ENCODE measurements around the gene FCER1G. TPM values are rescaled to one million over a fixed set of nuclear protein-coding genes. Genes with fewer than 3 reads are reported as not detected.
"Not testable (repeated sequence)": the region's sequence is repeated elsewhere in the genome, so short reads cannot be mapped to it uniquely, and the experiment has no call there.

Gene FCER1G
- total RNA-seq, 1 experiment from 2014 or later, result not detected

DNA sequence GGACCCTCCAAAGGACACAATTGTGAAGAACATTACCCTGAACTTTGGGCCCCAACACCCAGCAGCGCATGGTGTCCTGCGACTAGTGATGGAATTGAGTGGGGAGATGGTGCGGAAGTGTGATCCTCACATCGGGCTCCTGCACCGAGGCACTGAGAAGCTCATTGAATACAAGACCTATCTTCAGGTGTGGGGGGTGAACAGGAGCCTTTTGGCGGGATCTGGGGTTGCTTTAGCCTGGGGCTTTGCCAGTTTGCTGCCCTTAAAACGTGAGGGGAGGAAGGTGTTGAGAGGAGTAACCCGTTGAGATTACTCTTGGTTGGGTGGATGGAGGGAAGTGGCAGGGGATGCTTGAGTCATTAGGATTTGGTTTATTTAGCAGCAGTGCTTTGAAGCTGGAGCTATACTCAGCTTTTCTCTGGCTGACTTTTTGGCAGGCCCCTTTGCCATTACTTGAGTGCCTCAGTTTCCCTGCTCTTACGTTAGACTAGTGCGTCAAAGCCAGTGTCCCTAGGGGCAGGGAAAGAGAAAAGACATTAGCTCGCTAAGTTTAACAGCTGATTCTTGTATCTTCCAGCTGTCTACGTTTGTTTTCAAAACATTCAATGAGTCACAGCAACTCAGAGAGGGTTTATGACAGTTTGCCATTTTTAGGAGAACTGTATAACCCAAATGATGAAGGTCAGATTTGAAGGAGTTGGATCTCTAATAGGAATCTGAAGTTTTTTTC lies 8.5 kb upstream of the FCER1G start:
- no peak for DNase-seq (ENCODE audit: low read depth)

DNA sequence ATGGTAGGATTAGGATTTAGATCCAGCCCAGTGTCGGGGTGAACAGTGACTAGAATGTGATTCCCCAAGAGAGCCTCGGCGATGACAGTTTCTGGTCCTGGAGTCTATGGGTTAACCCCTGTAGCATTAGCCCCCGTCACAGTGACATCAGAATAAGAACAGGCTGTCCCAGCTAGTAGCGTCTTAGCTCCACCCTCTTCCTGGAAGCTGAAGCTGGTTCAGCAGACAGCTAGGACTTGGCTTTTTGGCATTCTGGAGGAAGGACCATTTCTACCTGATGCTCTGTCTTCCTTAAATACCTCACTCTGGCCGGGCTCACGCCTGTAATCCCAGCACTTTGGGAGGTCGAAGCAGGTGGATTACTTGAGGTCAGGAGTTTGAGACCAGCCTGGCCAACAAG lies 7.9 kb upstream of the FCER1G start:
- no peak for DNase-seq (ENCODE audit: low read depth)

DNA sequence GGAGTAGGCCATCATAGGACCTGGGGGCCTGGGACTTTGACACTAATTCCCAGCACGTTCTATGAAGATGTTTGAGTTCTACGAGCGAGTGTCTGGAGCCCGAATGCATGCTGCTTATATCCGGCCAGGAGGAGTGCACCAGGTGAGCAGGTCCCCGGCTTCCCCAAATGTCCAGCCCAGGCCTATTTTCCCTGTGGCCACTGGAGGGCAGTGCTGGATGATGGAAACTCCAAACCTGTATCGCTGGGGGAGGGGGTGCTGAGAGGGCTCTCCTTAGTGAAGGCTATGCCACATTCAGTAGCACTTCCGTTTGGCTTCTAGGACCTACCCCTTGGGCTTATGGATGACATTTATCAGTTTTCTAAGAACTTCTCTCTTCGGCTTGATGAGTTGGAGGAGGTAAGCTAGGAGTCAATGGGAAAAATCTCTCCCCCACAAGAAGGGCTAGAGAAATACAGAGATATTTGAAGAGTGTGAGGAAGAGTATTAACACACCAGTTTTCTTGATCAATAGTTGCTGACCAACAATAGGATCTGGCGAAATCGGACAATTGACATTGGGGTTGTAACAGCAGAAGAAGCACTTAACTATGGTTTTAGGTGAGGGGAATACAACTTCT lies 5.2 kb upstream of the FCER1G start:
- DNase-seq (ENCODE audit: low read depth), result peak; percentile 56

DNA sequence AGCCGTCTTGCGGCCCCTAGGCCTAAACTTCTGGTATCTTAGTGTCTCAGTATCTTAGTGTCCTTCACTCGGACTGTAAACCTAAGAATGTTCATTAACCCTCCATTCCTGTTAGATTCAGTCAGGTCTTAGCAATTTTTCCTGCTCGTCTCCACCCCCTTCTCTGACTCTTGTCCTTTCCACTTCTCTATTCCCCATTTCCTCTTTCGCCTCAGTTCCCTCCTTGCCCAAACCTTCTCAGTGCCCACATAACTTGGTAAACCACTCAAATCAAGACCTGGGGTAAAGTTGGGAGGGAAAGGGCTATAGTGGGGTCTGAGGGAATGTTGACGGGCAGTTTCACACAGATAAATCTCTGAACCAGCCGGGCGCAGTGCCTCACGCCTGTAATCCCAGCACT lies 726 bp upstream of the FCER1G start:
- DNase-seq (ENCODE audit: low read depth), result no peak

DNA sequence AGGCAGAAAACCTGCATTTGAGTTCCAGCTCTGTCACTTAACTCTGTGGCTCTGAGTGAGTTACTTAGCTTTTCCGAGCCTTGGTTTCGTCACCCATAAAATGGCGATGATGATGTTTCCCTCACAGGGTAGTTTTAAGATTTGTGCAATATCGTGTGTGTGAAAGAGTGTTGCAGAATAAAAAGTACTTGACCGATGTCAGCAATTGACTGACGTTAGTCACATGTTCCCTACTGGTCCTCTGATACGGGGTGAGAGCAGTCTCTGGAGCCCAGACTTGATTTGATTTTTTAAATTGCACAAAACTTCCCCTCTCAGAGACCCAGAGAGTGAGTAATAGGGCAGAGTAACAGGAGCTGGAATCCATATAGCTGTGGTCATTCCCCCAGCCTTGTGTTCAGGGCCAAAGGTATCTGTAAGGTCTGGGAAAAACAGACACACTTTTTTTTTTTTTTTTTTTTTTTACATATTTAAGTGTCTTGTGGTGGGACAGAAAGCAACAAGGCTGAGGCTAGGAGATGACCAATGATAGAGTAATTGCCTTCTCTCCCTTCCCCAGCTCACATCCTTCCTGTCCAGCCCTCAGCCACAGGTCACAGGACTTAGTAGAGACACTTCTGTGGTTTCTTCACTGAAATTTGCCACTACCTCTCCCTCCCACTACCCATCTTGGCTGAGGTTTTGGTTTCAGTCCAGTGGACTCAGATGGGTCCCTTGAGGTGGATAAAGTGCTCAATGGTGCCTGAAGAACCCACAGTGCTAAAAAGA lies 2.0 kb downstream of the FCER1G start:
- peak; percentile 71 for DNase-seq (ENCODE audit: low read depth)

DNA sequence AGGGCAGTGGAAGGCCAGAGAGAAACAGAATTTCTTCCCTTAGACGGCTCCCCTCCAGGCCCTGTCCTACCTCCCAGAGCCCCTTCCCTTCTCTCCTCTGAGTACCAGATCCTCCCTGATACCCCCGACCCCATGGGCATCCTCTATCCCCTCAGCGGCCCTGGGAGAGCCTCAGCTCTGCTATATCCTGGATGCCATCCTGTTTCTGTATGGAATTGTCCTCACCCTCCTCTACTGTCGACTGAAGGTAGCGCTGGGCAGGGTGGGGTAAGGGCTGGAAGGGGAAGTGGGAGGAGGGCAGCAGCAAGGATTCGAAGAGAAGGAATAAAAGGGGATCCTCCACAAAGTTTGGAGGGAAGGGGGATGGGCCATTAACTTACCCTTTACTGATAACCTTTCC lies 2.7 kb downstream of the FCER1G start:
- no peak for DNase-seq (ENCODE audit: low read depth)

DNA sequence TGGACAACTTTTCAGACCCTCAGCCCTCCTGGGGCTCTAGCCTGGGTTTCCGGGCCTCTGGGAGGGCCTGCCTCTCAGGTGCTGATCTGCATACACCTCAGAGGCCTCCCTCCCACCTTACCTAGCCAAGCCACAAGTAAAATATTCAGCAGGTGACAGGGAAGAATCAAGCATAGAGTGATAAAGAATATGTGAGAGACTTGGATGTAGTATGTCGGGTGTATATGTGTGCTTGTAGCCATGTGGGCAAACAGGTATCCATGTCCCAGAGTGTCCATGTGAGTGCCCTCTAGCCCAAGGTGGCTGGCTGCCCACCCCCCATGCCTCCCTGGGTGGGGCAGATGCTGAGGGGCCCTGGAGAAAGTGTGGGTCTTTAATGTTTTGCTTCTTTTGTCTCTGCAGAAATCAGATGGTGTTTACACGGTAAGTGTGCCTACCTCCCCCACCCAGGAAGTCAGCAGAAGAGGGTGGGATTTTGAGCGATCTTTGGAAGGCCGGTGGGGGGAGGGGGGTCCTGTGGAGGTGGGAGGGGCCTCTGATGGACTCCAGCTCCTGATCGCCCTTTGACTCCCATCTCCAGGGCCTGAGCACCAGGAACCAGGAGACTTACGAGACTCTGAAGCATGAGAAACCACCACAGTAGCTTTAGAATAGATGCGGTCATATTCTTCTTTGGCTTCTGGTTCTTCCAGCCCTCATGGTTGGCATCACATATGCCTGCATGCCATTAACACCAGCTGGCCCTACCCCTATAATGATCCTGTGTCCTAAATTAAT lies 3.4 kb downstream of the FCER1G start:
- no peak for DNase-seq (ENCODE audit: low read depth)

DNA sequence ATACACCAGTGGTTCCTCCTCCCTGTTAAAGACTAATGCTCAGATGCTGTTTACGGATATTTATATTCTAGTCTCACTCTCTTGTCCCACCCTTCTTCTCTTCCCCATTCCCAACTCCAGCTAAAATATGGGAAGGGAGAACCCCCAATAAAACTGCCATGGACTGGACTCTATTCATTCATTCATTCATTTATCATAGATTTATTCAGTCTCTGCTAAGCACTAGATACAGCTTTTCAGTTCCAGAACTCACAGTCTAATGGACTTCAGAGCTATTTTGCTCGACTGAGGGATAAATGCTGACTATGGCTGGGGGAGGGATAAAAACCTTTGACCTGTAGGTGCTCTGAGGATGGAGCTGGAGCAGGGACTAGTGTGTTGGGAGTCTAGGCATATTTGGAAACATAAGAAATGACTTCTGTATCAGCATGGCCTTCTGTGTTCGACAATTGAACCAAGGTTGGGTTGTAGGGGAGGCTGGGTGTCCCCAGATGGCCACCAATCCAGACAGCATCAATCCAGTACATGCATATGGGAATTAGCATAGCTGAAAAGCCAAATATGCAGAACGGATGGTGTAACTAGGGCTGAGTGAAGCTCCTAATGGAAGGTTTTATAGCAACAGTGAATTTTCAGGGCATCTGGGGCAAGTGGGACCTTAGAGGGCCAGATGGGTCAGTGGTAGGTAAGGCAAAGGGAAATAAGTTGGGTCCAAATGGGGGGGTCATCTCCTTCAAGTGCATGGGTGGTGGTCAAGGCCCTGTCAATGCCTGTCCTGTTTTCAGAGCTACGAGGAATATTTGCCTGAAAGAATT lies 4.2 kb downstream of the FCER1G start:
- no peak for DNase-seq (ENCODE audit: low read depth)

DNA sequence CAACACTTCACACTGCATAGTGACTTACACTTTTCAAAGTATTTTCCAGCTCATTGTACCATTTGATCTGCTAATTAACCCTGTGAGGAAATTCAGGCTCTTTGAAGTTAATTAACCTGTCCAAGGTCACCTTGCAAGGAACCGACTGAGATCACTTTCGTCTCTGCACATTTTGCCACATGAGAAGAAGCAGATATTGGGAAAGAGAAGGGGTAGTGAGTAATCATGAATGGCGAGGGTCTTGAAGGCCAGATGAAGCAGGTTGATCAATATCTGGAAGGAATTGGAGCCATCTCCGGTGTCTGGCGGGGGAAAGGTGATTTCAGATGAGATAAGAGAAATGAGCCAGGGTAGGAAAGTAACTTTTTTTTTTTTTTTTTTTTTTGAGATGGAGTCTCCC lies 4.9 kb downstream of the FCER1G start:
- no peak for DNase-seq (ENCODE audit: low read depth)

DNA sequence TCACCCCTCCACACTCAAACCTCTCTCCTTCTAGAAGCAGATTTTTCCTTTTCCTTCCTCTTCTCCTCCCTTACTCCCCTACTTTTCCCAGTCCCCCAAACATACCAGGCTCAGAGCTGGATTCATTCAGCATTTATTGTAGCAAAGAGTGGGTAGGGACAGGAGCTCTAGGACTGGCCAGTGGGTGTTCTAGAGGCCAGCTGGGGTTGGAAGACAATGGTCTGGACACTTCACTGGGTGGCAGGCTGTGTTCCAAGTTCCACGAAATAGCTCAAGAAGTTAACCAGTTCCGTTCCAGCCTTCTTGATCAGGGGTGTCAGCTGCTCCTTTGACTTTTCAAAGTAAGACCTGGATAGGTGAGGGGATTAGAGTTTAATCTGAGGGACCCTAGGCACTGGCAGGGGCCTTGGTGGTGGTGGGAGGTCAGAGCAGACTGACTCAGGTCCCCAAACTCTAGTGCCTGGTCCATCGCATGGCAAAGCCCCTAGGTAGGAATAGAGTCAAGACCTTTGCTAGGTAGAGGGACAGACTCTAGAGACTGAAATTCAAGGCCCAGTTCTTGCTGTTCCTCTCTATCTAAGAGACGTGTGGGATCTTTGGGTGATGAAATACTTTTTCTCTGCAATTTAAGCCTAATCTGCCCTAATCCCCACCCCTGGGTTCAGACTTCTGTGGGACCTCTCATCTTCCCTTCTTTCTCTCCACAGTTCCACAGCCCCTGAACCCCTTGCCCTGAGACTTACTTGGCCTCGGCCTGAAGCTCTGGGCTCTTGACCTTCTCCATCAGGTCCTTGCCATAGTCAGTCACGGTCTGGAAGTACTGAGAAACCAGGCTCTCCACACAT lies 7.3 kb downstream of the FCER1G start:
- DNase-seq (ENCODE audit: low read depth), result no peak

DNA sequence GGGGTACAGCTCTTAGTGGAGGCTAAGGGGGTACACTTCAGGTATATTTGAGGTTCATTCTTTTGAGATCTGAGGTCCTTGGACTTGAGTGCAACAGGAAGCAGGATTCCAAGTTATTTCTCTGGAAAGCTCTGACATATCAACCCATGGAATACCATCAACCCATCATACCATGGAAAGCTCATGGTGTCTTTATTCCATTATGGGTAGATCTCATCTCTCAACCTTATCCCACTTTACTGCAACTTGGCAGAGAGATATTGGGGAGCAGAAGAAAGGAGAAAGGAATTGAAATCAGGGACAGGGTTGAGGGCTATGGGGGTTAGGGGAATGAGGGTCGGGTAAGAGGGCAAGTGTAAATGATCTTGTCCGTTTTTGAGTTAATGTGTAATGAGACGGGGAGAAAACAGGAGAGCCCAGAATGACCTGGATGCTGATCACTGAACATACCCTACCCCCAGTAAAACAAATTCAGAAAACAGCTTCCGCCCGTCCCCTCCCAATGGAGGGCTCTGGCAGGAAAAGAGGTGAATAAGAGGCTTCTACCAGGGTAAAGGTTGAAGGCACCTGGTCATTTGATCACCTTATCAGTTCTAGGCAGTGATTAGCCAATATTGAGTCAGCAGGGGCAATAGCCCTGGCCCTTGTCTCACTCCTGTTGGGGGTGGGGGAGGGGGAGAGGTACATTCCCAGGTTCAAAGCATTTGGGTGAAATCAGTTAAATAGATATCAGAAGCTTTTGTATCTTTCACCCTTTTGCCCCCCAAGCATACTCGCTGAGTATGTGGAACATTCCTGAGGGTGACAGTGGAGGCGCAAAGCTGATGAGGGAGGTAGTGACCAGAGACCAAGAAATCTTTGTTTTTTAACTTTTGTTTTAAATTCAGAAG lies 9.0 kb downstream of the FCER1G start:
- no peak for DNase-seq (ENCODE audit: low read depth)

DNA sequence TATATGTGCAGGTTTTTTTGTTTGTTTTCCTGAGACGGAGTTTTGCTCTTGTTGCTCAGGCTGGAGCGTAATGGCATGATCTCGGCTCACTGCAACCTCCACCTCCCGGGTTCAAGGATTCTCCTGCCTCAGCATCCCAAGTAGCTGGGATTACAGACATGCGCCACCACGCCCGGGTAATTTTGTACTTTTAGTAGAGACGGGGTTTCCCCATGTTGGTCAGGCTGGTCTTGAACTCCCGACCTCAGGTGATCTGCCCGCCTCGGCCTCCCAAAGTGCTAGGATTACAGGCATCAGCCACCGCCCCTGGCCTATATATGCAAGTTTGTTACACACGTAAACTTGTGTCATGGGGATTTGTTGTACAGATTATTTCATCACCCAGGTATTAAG lies 9.6 kb downstream of the FCER1G start:
- not testable (repeated sequence) for DNase-seq (ENCODE audit: low read depth)

DNA sequence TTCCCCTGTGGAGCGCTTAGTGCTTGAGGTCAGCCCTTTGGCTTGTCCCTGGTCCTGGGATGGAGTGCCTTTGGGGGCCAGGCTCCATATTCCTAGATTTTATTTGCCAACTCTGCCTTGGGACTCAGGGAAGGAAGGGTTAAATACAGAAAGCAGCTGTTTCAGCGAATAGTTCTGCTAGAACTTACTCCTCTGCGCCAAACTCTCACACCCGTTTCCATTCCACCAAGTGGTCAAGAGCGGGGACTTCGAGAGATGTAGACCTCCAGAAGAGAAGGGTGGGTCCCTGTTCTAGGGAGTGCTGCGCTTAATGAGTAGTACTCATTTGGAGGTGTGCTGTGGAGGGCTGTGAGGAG lies 10.1 kb downstream of the FCER1G start:
- DNase-seq (ENCODE audit: low read depth), result no peak

DNA sequence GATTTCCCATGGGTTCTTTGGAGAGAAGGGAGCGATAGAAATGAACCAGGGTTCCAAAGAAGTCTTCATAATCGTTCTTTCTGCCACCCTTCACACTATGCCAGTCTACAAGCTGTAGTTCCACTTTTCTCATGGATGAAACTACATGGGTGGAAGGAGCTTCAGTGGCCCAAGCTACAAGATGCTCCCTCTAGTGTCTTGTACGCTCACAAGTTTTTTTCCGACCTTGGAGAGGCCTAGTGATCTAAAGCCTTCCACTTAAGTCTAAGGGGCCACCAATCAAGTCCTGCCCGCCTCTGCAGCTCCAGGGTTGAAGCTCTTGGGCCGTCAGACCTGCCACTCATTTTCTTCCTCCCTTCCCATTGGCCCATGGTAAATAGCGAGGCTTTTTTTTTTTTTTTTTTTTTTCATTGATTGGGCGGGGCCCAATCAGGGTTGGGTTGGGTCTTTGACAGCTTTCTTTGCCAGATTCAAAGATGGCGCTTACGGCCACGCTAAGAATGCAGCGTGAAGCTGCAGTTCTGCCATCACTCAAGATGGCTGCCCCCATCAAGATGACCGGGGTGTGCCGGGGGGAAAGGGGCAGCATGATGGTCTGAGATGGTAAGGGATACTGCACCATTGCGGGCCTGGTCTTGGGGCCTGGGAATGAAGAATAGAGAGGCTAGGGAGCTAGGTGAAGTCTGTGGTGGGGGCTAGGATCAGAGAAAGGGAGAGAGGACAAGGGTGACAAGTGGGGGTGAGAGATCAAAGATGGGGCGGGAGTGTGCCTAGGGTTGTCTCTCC lies 10.6 kb downstream of the FCER1G start, which contains the start of gene TOMM40L:
TSS of gene TOMM40L (plus strand) at position 527 of the 786 bp plus-strand sequence. CDS start 430 bp downstream, outside the sequence.
- peak; percentile 99 for DNase-seq (ENCODE audit: low read depth)

DNA sequence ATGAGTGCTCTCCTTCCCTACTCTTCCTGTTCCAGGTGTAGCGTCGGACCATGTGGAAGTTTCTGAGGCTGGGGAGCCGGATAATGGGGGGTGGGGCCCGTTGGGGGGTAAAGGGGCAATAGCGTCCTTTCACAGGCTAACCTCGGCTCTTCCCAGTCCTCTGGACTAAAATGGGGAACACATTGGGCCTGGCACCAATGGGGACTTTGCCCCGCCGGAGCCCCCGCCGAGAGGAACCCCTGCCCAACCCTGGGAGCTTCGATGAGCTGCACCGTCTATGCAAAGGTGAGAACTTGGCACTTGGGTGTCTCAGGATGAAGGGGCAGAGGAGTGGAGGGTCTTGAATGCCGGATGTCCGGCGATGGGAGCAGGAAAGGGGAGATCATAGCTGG lies 11.2 kb downstream of the FCER1G start:
- no peak for DNase-seq (ENCODE audit: low read depth)

DNA sequence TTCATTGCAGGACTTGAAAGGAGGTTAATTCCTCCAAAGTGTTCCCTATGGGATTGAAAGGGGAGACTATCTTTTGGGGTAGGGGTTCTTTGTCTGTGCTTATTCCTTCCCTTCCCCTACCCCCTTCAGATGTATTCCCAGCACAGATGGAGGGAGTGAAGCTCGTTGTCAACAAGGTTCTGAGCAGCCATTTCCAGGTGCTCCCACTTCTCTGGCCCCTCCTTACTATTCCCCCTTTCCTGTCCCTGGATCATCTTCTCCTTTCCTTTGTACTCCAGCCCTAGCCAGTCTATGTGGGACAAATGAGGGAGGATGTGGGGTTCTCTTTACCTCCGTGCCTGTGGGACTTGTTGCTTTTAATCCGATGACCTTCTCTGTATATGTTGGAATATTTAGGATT lies 11.7 kb downstream of the FCER1G start:
- no peak for DNase-seq (ENCODE audit: low read depth)

DNA sequence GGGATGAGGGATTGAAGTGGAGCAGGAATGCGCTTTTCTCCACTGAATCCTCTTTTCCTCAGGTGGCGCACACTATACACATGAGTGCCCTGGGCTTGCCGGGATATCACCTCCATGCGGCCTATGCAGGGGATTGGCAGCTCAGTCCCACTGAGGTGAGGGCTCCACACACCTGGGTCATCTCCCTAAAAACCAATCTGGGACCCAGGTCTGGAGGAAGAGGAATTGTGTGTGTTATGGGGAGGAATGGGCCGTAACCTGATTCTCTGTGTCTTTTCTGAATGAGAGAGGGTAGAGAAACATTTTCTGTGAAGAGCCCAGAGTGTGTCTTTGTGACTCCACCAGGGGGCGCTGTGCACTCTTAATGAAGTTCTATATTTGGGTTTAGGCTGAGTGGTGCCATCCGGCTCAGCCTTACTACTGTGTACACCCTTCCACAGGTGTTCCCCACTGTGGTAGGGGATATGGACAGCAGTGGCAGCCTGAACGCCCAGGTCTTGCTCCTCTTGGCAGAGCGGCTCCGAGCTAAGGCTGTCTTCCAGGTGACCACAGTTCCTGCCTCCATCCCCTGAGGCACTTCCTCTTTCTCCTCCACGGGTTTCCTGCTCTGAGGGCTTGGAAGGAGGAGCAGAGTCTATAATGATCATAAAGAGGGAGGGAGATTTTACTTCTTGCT lies 12.2 kb downstream of the FCER1G start:
- peak; percentile 67 for DNase-seq (ENCODE audit: low read depth)

DNA sequence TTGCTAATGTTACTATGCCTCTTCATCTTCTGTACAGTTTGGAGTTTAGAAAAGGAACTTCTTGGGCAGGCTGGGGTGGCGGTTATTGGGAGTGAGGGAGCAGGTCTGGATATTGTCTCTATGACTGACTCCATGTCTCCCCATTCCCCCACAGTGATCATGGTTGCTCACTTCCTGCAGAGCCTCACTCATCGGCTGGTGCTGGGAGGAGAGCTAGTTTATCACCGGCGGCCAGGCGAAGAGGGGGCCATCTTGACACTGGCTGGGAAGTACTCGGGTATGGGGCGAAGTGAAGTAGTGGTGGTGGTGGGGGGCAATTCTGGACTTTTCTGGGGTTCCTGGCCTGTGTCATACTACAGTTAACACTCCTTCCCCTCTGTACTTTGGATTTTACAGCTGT lies 12.9 kb downstream of the FCER1G start:
- no peak for DNase-seq (ENCODE audit: low read depth)
